HL-60/S4 treated with phorbol 12-myristate 13-acetate at 8.2 ng/mL for 4 days and 3 days (cell line): ENCODE data around the gene PSMB10.
"Not testable (repeated sequence)": the region's sequence is repeated elsewhere in the genome, so short reads cannot be mapped to it uniquely, and the experiment has no call there.

Experiments used
- in situ Hi-C: fragments of 300-500 bp; cut with MboI; formaldehyde crosslinking; loops from 2 replicates; pipeline ENCODE4 v1.15.0; 2022; ENCODE audit warnings: low sequenced_read_pairs

The PSMB10 gene

GRCh38 chr16:67936124-67936879, at the start of gene PSMB10:
Gene PSMB10, minus strand, starts transcription at chr16:67936850. Its CDS starts 101 bp downstream, at chr16:67936749.
- in situ Hi-C loops = loop anchor here (10.0 kb wide), 1 partner anchor 52 kb away; the partner anchor contains the start of gene NRN1L

DNA sequence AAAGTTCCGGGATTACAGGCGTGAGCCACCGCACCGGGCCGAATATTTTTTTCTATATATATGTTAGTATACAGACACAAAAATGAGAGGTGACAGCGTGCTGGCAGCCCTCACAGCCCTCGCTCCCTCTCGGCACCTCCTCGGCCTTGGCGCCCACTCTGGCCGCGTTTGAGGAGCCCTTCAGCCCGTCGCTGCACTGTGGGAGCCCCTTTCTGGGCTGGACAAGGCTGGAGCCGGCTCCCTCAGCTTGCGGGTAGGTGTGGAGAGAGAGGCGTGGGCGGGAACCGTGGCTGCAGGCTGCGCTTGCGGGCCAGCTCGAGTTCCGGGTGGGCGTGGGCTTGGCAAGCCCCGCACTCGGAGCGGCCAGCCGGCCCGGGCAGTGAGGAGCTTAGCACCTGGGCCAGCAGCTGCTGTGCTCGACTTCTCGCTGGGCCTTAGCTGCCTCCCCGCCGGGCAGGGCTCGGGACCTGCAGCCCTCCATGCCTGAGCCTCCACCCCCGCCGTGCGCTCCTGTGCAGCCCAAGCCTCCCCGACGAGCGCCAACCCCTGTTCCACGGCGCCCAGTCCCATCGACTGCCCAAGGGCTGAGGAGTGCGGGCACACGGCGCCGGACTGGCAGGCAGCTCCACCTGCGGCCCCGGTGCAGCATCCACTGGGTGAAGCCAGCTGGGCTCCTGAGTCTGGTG, 45.5 kb upstream of the PSMB10 start:
- in situ Hi-C loops = no loop called here

- in situ Hi-C loops = no loop called here
Measured at GRCh38 chr16:67979955-67980678, 43.5 kb upstream of the PSMB10 start, which contains the start of gene DPEP3. Gene DPEP3, minus strand, starts transcription at chr16:67980499. Its CDS starts 119 bp downstream, at chr16:67980380.

DNA sequence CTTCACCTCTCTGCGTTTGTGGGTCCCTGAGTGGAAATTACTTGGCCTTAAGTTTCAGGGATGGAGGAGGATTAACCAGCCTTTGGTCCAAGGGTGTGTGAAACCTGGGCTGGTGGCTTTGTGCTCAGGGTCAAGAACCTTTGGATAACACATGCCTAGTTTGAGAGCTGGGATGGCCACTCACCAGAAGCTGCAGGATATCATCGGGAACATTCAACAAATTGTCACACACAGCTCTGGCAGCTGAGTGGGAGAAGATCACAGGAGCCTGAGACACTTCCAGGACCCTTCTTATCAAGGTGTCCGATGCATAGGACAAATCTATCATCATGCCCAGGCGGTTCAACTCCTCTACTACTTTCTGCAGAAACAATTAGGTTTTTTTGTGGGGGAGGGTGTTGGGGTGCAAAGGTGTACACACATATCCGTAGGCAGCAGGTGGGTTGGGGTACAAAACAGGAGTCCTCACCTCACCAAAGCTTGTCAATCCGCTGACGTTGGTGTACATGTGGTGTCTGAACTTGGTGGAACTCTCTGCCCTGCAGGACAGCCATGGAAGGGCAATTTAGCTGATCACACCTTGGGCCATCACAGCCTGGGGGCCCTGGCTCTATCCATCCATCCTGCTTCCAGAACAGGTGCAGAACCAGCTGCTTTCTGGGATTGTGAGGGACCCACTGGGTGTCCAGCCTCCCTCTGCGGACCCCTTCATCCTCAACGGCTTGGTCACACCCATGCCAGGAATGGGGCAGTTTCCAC, 41.0 kb upstream of the PSMB10 start:
- in situ Hi-C loops = no loop called here

DNA sequence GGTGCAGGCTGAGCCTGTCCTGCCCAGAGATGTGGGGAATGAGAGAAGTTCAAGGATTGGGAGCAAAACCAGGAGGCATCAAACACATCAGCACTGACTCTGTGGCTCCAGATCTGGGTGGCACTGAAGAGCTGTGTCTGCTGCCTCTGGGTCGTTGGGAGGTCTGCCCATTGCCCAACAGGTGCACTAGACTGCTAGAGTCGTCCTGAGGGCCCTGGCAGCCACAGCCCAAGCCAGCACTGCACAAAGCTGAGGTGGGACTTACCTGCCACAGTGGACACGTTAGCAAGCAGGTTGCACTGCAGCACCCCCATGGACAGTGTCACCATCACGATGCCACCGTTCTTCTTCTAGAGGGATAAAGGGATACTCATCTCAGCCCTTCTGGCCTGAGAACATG, 40.4 kb upstream of the PSMB10 start:
- in situ Hi-C loops = no loop called here

- in situ Hi-C loops = no loop called here
Measured at GRCh38 chr16:67976205-67976604, 39.6 kb upstream of the PSMB10 start.

GRCh38 chr16:67975321-67976105, 38.9 kb upstream of the PSMB10 start:
- in situ Hi-C loops = no loop called here

- in situ Hi-C loops = not testable (repeated sequence)
Measured at GRCh38 chr16:67972285-67972684, 35.6 kb upstream of the PSMB10 start.

DNA sequence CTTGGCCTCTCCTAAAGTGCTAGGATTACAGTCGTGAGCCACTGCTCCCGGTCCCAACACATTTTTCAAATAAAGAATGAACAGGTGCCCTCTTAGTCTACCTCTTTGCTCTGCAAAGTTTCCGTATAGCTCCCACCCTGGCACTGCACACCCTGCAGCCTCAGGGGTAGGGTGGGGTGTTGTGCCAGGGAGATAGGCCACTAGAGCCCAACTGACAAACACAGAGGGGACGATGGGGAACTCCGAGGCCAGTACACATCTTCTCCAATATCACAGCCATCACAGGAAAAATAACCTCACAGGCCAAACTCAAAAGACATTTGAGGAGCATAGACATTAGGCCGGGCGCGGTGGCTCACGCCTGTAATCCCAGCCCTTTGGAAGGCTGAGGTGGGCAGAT, 34.5 kb upstream of the PSMB10 start:
- in situ Hi-C loops = no loop called here

DNA sequence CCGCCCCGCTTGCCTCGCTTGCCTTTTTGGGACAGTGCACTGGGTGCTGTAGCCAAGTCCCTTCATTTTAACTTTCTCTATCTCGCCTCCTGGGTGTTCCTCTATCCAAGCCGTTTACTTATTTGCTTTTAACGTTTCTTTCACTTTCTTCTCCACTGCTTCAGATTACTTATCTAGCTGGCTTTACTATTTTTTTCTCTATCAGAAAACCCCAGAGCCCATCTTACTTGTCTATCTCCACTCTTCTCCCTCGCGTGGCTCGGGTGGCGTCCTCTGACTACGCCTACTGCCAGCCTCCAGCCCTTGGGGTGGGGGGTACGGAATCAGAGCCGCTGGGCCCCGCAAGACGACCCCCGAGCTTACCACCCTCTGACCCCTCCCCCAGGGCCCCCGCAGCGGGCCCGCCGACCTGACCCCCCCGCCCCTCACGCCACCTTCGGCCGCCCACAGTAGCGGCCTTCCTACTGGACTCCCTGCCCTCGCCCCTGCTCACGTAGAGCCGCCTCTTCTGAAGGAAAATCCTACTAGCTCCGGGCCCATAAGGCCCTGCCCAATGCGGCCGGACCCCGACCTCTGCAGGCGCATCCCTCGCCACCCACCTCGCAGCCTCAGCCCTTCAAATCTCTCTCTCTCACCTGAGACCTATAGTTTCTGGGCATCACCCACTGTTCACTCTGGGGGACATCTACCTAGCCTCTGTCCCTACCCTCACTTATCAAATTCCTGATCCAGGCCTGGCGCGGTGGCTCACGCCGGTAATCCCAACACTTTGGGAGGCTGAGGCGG, 32.8 kb upstream of the PSMB10 start:
- in situ Hi-C loops = no loop called here

DNA sequence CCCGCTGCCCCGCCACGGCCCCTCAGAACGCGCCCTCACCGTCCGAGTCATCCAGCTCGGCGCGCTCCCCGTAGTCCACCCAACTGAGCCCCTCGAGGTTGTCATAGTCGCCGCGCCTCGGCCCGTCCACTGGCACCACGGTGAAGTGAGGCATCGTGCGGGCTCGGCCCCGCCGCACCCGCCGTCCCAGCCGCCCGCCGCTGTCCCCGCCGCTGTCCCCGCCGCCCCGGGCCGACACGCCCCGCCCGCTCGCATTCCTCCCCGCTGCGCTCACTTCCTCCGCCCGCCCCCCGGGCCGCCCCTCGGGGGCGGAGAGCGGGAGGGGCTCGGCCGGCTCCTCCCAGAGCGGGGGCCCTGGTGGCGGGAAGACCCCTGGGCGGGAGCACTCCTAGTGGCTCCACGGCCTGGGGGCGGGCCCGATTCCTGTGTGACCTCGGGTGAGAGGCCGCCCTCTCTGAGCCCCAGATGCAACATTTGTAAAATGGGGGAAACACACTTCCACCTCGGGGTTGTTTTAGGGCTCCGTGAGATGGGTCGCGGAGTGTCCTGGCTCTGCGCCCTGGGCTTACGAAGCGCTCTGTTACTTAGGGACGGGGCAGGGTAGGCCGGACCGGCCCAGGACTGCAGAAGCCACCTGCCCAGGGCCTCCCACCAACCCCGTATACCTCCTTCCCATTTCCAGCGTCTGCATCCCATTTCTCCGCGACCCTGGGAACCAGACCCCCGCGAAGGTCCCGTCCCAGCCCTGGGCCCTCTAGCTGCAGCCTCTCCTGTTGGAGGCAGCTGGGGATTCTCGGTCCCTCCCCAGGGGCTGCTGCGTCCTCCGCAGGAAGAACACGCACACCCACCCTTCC, 32.0 kb upstream of the PSMB10 start, which contains the start of gene SLC12A4:
SLC12A4 (minus strand) TSS at position 238 of the 854 bp plus-strand sequence; CDS start at position 154, 84 bp downstream.
- in situ Hi-C loops = no loop called here

DNA sequence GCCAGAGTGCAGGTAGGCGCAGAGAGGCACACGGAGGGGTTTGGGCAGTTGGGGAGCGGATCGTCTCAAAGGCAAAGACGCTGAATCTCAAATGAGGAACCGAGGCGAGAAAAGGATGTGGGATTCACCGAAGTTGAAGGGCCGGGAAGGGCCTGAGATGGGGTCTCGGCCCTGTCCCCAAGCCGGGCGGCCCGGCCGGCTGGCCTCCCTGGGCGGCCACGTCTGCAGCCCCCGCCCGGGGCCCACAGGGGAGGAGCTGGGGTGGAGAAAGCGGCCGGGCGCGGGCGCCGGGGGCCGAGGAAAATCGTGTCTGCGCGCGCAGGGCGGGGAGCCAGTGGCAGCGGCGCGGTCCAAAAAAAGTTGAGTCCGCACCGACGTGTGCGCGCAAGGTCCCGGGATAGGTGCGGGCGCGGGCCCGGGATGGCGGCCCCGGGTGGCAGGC, 31.3 kb upstream of the PSMB10 start:
- in situ Hi-C loops = no loop called here

GRCh38 chr16:67967183-67967957, 30.7 kb upstream of the PSMB10 start:
- in situ Hi-C loops = no loop called here

GRCh38 chr16:67966549-67967182, 30.0 kb upstream of the PSMB10 start:
- in situ Hi-C loops = no loop called here

- in situ Hi-C loops = no loop called here
Measured at GRCh38 chr16:67965668-67966548, 29.3 kb upstream of the PSMB10 start.
